Parathyroid adenoma (tissue), 2 donors: ENCODE results near the gene PTCH1.

Experiments
- H2AFZ ChIP-seq: fragments of 300-600 bp; sonication (generic); one replicate; pipeline ENCODE4 v1.7.0; 2017; ENCODE audit warnings: antibody characterized with exemption, mild to moderate bottlenecking
- H3K27ac ChIP-seq: fragments of 300-600 bp; sonication (generic); one replicate; pipeline ENCODE4 v1.7.0; 2017
- H3K27me3 ChIP-seq: fragments of 300-600 bp; sonication (generic); one replicate; pipeline ENCODE4 v1.7.0; 2017; ENCODE audit warnings: low read length; ENCODE audit not compliant: control insufficient read depth, insufficient read depth
- H3K36me3 ChIP-seq: fragments of 300-600 bp; sonication (generic); one replicate; pipeline ENCODE4 v1.7.0; 2017; ENCODE audit warnings: low read length; ENCODE audit not compliant: control insufficient read depth, insufficient read depth
- H3K4me1 ChIP-seq: fragments of 300-600 bp; sonication (generic); one replicate; pipeline ENCODE4 v1.7.0; 2017; ENCODE audit warnings: control low read depth
- H3K4me2 ChIP-seq: fragments of 300-600 bp; sonication (generic); one replicate; pipeline ENCODE4 v1.7.0; 2017; ENCODE audit warnings: low read length
- H3K4me3 ChIP-seq: fragments of 300-600 bp; sonication (generic); one replicate; pipeline ENCODE4 v1.7.0; 2017; ENCODE audit warnings: low read depth, low read length
- H3K79me2 ChIP-seq: fragments of 300-600 bp; sonication (generic); one replicate; pipeline ENCODE4 v1.7.0; 2017; ENCODE audit warnings: control low read depth
- H3K9ac ChIP-seq: fragments of 300-600 bp; sonication (generic); one replicate; pipeline ENCODE4 v1.7.0; 2017; ENCODE audit warnings: mild to moderate bottlenecking
- H3K9me3 ChIP-seq: fragments of 300-600 bp; sonication (generic); one replicate; pipeline ENCODE4 v1.7.0; 2017; ENCODE audit warnings: low read length; ENCODE audit not compliant: control insufficient read depth
- CTCF ChIP-seq: fragments of 300-600 bp; sonication (generic); IDR thresholded peaks from one replicate; pipeline ENCODE4 v1.7.0; 2017; ENCODE audit warnings: antibody characterized with exemption, mild to moderate bottlenecking
- donor health status: primary hyperparathyroidism.

PTCH1 gene

GRCh38 chr9:95409650-95410426 is 106.9 kb downstream of the PTCH1 start:
- H3K4me1 ChIP-seq, result no peaks in the 10 kb centered on the region
- no peak overlapping the region for H3K27ac ChIP-seq
- no peak for TF ChIP-seq CTCF
- H3K4me2 ChIP-seq, result no peak overlapping the region
- H3K9me3 ChIP-seq, result no peaks in the 10 kb centered on the region
- no peaks in the 10 kb centered on the region for H3K79me2 ChIP-seq
- H2AFZ ChIP-seq, result no peak overlapping the region
- no peaks in the 10 kb centered on the region for H3K27me3 ChIP-seq
- no peaks in the 10 kb centered on the region for H3K36me3 ChIP-seq
- H3K4me3 ChIP-seq, result no peak overlapping the region
- no peak overlapping the region for H3K9ac ChIP-seq

GRCh38 chr9:95407524-95407923 is 109.2 kb downstream of the PTCH1 start:
- TF ChIP-seq CTCF, result no peak
- no peak overlapping the region for H3K9ac ChIP-seq
- no peaks in the 10 kb centered on the region for H3K36me3 ChIP-seq
- H3K4me2 ChIP-seq, result no peak overlapping the region
- H2AFZ ChIP-seq, result no peak overlapping the region
- no peak overlapping the region for H3K27ac ChIP-seq
- H3K27me3 ChIP-seq, result no peaks in the 10 kb centered on the region
- H3K4me3 ChIP-seq, result no peak overlapping the region
- no peaks in the 10 kb centered on the region for H3K9me3 ChIP-seq
- H3K4me1 ChIP-seq, result no peaks in the 10 kb centered on the region
- H3K79me2 ChIP-seq, result no peaks in the 10 kb centered on the region

- H3K9ac ChIP-seq, result no peak overlapping the region
- no peak overlapping the region for H2AFZ ChIP-seq
- no peaks in the 10 kb centered on the region for H3K9me3 ChIP-seq
- no peaks in the 10 kb centered on the region for H3K79me2 ChIP-seq
- TF ChIP-seq CTCF, result no peak
- H3K27ac ChIP-seq, result no peak overlapping the region
- no peaks in the 10 kb centered on the region for H3K4me1 ChIP-seq
- H3K4me3 ChIP-seq, result no peak overlapping the region
- no peak overlapping the region for H3K4me2 ChIP-seq
- no peaks in the 10 kb centered on the region for H3K36me3 ChIP-seq
- H3K27me3 ChIP-seq, result no peaks in the 10 kb centered on the region
Measured at GRCh38 chr9:95406121-95406520, 110.7 kb downstream of the PTCH1 start.

- Histone ChIP-seq H3K27ac (no peak overlapping the region), H3K4me3 (no peak overlapping the region), H3K4me1 (no peaks in the 10 kb centered on the region), H3K36me3 (no peaks in the 10 kb centered on the region), H3K4me2 (no peak overlapping the region), H3K27me3 (no peaks in the 10 kb centered on the region), H3K9me3 (no peaks in the 10 kb centered on the region), H3K9ac (no peak overlapping the region), H3K79me2 (no peaks in the 10 kb centered on the region), H2AFZ (no peak overlapping the region)
- TF ChIP-seq CTCF, result no peak
Measured at GRCh38 chr9:95399261-95399660, 117.5 kb downstream of the PTCH1 start.
